Measurements from ENCODE around the gene MLH1. TPM values are rescaled to one million over a fixed set of nuclear protein-coding genes. Genes with fewer than 3 reads are reported as not detected.

Gene MLH1
- total and polyA plus RNA-seq, 2 of the 8 experiments (the other 6 are each of a cell fraction or from before 2014, with no cell fraction given), result 36.4 to 47.3 TPM

GRCh38 chr3:37096288-37096687, 103.0 kb downstream of the MLH1 start:
- Histone ChIP-seq H3K79me2 (ENCODE audit: control insufficient read depth in 1 of 2, insufficient read depth in 2 of 2, low read length in 2 of 2) (no peaks in the 10 kb centered on the region), H3K23ac (ENCODE audit: insufficient read length) (no peak overlapping the region), H4K91ac (replicated peaks; ENCODE audit: insufficient read length, low read length) (no peak overlapping the region), H3K4me3 (ENCODE audit: extremely low read depth in 1 of 4, insufficient read depth in 2 of 4, low read depth in 3 of 4, low read length in 4 of 4) (no peak overlapping the region), H3K23me2 (ENCODE audit: low read depth, low read length) (no peaks in the 10 kb centered on the region), H3K4me2 (ENCODE audit: insufficient read depth in 1 of 2, low read depth in 2 of 2, low read length in 2 of 2) (no peak overlapping the region), H2BK20ac (ENCODE audit: low read length) (no peak overlapping the region), H3K56ac (replicated peaks; ENCODE audit: insufficient read length, low read depth, low read length) (no peak overlapping the region), H3K36me3 (ENCODE audit: control insufficient read depth in 2 of 4, insufficient read depth in 4 of 4, low read length in 3 of 4) (no peaks in the 10 kb centered on the region), H3K9ac (replicated peaks in 1 of 4; ENCODE audit: extremely low read depth in 1 of 4, low read depth in 3 of 4, low read length in 3 of 4) (no peak overlapping the region), H3K27me3 (replicated peaks in 1 of 4; ENCODE audit: control insufficient read depth in 3 of 4, extremely low read depth in 1 of 4, insufficient read depth in 3 of 4, low read length in 3 of 4) (no peaks in the 10 kb centered on the region), H3K4me1 (replicated peaks in 1 of 4; ENCODE audit: control insufficient read depth in 3 of 4, insufficient read depth in 4 of 4, low read length in 3 of 4) (no peaks in the 10 kb centered on the region), H3K18ac (ENCODE audit: extremely low read depth, low read length) (no peak overlapping the region), H2BK15ac (ENCODE audit: low read length) (no peak overlapping the region), H2BK5ac (ENCODE audit: low read depth, low read length) (no peak overlapping the region), H3K9me3 (ENCODE audit: insufficient read depth in 2 of 2, low read depth in 1 of 2, low read length in 1 of 2) (no peaks in the 10 kb centered on the region), H3K79me1 (ENCODE audit: low read depth, low read length) (no peaks in the 10 kb centered on the region), H3K14ac (ENCODE audit: insufficient read length) (no peak overlapping the region), H4K5ac (ENCODE audit: insufficient read length, low read depth, low read length) (no peak overlapping the region), H2BK120ac (replicated peaks; ENCODE audit: low read depth, low read length) (no peak overlapping the region), H4K8ac (ENCODE audit: extremely low read depth, insufficient read depth, low read length) (no peak overlapping the region), H2AFZ (ENCODE audit: low read length) (no peak overlapping the region), H3K27ac (ENCODE audit: low read depth, low read length) (no peak overlapping the region), H2AK5ac (ENCODE audit: low read depth, low read length) (no peak overlapping the region), H3K4ac (replicated peaks; ENCODE audit: insufficient read length, low read depth, low read length) (no peak overlapping the region), H4K20me1 (replicated peaks in 1 of 2; ENCODE audit: control insufficient read depth in 1 of 2, insufficient read depth in 2 of 2, low read length in 2 of 2) (no peaks in the 10 kb centered on the region), H2BK12ac (ENCODE audit: low read depth, low read length) (no peak overlapping the region)
- no peak for FAIRE-seq
- DNase-seq (ENCODE audit: low read depth in 1 of 2, low spot score in 2 of 2), result no peak
- ChIA-PET POLR2A (ENCODE audit: partially characterized antibody) (no interaction called here), CTCF (ENCODE audit: partially characterized antibody) (no interaction called here)
- 88% methylated on average over 1 of the region's 1 CpG; no CpG with 5 or more reads in 1 of the 2 experiments for WGBS, 2 experiments (ENCODE audit: extremely low coverage in 1 of 2, insufficient coverage in 1 of 2, insufficient read length in 1 of 2, insufficient replicate concordance in 2 of 2, low coverage in 1 of 2, low lambda C conversion rate in 2 of 2, missing lambda C conversion rate in 1 of 2)
- no peak for TF ChIP-seq GABPA (IDR thresholded peaks at IDR 0.05; ENCODE audit: borderline replicate concordance, insufficient read depth, low read length)
- TF ChIP-seq RXRA (IDR thresholded peaks at IDR 0.05; ENCODE audit: insufficient read depth, low read depth, low read length), result no peak
- TF ChIP-seq USF2 (IDR thresholded peaks at IDR 0.05; ENCODE audit: low read length), result no peak
- no peak for TF ChIP-seq POU5F1 (IDR thresholded peaks at IDR 0.05; ENCODE audit: low read depth, low read length)
- no peak for TF ChIP-seq POLR2A (IDR thresholded peaks at IDR 0.05; ENCODE audit: control extremely low read depth in 1 of 2, low read depth in 2 of 2, low read length in 2 of 2)
- no peak for TF ChIP-seq CHD1 (IDR thresholded peaks at IDR 0.05; ENCODE audit: low read depth, low read length)
- no peak for TF ChIP-seq MAX (IDR thresholded peaks at IDR 0.05)
- no peak for TF ChIP-seq TAF7 (optimal IDR thresholded peaks at IDR 0.05; ENCODE audit: borderline replicate concordance, low read depth, low read length)
- no peak for TF ChIP-seq TCF12 (IDR thresholded peaks at IDR 0.05; ENCODE audit: low read depth, low read length)
- TF ChIP-seq SP4 (IDR thresholded peaks at IDR 0.05; ENCODE audit: low read length), result no peak
- TF ChIP-seq BACH1 (IDR thresholded peaks at IDR 0.05; ENCODE audit: low read length), result no peak
- no peak for TF ChIP-seq NRF1 (IDR thresholded peaks at IDR 0.05; ENCODE audit: low read depth, low read length)
- TF ChIP-seq ATF3 (IDR thresholded peaks at IDR 0.05; ENCODE audit: insufficient read depth, low read depth, low read length), result no peak
- TF ChIP-seq PHF8 (conservative IDR thresholded peaks at IDR 0.05; ENCODE audit: low read depth, low read length), result no peak

Data from H1 (cell line).